Activated CD8-positive, alpha-beta memory T cell treated with anti-CD3 and anti-CD28 coated beads for 4 hours (primary cell): ENCODE data around the gene SMIM36.
"Not testable (repeated sequence)": the region's sequence is repeated elsewhere in the genome, so short reads cannot be mapped to it uniquely, and the experiment has no call there.

ENCODE experiments used
- DNase-seq, 2 donors: peaks; one replicate each; pipeline ENCODE4 v3.0.0-alpha.2; 2020; ENCODE audit warnings: low read depth in 2 of 2

The SMIM36 gene

GRCh38 chr17:55454906-55455474 lies 56.3 kb downstream of the SMIM36 start:
- no peak for DNase-seq

- no peak for DNase-seq
These were observed 57.3 kb downstream of the SMIM36 start for GRCh38 chr17:55453839-55454557.

DNA sequence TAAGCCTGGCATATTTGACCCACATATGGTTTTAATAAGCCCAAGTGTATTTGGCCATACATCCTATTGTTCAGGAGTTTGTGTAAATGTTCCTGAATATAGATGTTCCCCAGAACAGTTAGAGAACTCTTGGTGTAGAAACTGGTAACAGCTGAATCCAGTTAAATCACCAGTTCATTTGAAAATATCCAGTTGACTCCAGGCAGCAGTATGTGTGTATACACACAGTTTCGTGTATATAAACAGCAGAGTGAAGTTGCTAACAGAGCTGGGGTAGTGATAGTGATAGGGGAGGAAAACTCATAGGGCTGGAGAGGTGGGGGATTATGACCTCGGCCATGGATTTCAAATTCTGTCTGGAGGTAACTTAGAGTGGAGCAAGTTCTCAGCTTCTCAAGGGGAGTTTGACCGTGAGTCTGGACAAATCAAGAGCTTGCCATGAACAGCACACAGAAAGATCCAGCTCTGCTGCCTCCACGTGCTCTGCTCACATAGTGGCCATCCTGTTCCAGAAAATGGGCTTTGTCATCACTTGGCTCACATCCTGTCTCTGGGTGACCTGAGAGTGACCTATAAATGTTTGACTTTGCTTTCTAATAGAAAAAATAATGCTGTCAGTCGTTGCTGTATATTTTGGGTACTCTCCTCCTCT lies 59.0 kb downstream of the SMIM36 start:
- DNase-seq: no peak

DNA sequence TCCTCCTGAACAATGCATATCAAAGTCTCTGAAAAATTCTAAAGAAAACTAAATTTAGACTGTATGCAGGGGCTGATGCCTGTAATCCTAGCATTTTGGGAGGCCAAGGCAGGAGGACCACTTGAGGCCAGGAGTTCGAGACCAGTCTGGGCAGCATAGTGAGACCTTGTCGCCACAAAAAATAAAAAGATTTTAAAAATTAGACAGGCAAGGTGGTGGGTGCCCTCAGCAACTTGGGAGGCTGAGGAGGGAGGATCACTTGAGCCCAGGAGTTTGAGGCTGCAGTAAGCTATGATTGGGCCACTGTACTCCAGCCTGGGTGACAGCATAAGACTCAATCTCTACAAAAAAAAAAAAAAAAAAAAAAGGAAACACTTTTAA lies 59.5 kb downstream of the SMIM36 start:
- DNase-seq: no peak

GRCh38 chr17:55451203-55451641 lies 60.0 kb downstream of the SMIM36 start:
- no peak for DNase-seq

DNA sequence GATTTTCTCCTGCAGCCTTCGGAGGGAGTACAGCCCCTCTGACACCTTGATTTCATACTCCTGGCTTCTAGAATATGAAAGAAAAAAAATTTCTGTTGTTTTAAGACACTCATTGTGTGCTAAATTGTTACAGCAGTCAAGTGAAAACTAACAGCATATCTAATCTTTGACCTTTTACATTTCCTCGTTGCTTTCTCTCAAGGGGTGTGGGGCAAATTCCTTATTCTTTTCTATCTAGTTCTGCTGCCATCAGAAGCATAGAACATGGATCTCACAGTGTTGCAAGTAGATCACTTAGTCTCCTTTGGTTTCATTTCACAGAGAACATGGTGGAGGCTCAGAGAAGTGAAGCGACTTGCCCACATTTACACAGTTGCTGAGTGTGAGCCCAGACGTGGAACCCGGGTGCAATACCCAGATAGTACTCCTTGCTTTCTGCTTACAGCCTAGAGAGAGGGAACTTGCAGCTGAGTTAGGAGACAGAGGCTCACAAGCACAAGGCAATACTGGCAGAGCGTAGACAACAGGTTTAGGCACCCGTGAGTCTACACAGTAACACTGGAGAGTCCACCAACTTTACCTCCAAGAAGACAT lies 60.9 kb downstream of the SMIM36 start:
- DNase-seq: no peak

GRCh38 chr17:55448681-55449080 lies 62.6 kb downstream of the SMIM36 start:
- DNase-seq: no peak

DNA sequence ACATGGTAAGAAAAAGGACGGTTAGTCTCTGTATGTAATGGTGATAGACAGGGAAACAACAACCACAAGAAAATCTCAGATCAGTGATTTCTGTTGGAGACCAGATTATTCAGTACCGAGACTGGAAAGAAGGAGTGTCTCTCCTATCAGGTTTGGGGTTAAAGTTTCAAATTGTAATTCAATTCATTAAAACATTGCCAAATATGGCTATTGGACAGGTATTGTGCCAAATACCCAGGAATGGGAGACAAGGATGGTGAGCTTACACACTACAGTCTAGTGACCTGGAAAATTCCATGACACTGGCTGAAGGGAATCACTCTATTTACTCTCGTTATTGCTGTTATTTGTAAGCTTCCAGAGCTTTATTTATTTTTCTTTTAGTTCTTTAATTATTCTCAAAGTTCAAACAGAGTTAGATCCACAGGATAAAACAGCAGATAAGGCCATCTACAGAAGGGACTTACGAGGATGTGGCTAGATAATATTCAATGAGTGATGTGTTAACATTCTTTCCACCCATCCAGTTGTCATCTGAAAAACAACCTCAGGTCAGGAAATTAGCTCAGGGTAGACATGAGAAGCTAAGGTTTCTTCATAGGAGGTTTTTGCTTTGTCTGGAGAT lies 64.6 kb downstream of the SMIM36 start:
- DNase-seq: no peak

- DNase-seq: not testable (repeated sequence)
These were observed 65.2 kb downstream of the SMIM36 start for GRCh38 chr17:55446004-55446403.

DNA sequence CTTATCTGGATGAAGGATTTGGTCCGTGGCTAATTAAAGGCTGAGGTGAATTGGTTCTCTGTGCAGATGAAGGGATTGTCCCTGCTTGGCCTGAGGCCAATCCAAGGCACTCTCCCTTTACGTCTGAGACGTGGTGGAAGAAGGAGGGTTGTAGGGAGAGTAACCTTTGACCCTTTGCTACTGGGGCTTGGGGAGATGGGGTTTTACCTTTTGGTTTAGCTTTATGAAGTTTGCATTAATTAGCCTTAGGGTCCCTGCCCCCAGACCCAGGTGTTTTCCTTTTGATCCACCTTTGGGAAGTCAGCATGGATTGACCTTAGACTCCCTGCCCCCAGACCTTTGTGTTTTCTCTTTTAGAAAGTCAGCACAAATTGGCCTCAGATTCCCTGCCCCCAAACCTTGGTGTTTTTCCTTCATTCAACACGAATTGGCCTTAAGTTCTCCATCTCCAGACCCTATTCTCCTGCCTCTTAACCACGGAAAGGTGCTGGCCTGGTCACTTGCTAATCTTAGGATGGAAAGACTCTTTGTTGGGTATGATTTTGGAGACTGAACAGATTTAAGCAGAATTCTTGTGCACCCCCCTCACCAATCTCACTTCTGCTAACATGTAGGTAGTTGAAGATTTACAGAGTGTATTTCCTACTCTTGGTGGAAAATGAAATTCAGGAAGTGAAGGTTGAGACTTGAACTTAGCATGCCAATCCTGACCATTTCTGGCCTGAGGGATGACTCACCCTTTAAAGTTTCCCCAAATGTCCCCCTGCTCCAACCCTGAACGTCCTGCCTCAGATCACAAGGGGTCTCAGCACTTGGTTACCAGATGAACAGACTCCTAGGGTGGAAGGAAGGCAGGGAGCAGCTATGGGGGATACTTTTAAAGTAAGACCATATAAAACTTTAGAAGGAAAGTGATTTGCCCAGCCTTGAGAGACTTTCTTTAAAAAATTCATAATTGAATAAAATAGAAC lies 66.5 kb downstream of the SMIM36 start:
- DNase-seq: no peak

GRCh38 chr17:55443904-55444303 lies 67.3 kb downstream of the SMIM36 start:
- no peak for DNase-seq

GRCh38 chr17:55442953-55443683 lies 68.1 kb downstream of the SMIM36 start:
- DNase-seq: no peak

DNA sequence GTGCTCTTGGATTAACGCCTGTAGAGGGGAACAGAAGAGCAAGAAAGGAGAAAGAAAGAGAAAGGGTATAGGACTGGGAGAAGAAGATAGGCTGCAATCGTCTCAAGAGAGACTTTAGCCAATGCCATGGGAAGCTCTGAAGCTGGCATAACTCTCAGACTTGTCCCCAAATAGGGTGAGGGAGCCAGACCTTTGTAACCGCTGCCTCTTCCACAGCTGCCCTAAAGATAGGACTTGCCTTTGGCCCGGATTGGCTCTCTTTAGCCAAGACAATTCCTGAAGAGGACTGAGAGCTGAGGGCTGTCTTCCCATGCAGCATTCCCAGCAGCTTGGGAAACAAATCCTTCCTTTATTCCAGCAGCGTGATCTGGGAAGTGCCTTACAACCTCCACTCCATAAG lies 68.8 kb downstream of the SMIM36 start:
- DNase-seq: no peak

- no peak for DNase-seq
These were observed 69.7 kb downstream of the SMIM36 start for GRCh38 chr17:55441544-55441943.

DNA sequence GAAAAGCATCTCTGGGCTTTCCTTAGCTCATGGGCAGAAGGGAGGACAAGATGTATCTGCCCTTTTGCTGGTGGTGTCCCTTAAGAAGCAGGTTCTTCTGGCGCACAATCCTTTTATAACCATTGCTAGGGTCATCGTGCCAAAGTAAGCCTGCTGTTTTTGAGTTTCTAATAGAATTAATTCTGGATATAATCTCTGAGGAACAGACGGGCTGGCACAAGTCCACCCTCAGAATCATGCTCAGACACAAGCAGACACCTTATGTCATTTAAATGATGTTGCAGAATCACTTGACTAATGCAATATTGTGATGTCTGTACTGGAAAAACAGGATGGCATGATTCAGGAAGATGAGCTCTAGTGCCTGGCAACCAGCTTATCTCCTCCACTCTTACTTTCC lies 70.9 kb downstream of the SMIM36 start:
- no peak for DNase-seq

GRCh38 chr17:55437159-55437605 lies 74.1 kb downstream of the SMIM36 start:
- no peak for DNase-seq

- DNase-seq: no peak
These were observed 74.8 kb downstream of the SMIM36 start for GRCh38 chr17:55436224-55437158.

- no peak for DNase-seq
These were observed 75.8 kb downstream of the SMIM36 start for GRCh38 chr17:55435408-55435807.

DNA sequence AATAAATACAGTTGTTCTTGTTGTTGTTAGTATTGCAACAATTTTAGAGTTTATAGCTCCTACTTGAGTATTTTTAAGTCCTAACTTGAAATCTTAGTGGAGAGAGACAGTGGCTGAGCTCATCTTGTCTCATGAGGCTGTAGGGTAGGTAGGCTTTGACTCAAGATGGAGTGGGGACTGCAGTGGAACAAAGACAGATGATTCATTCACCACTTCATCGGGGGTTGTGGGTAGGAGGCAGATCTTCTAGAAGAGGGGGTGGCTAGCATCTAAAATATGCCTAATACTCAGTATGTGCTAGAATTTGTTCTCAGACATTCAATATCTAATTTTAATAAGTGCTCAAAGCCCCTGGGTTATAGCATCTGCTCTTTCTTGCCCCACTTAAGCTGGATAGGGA lies 76.5 kb downstream of the SMIM36 start:
- DNase-seq: no peak
